NCI-H146 treated with DMSO at 0.1 percent for 48 hours (cell line): ENCODE measurements around the gene SLC22A3.

Source experiments
- DNase-seq: peaks from one replicate; lab custom pipeline; 2025; ENCODE audit not compliant: unreplicated experiment; lab: John Stamatoyannopoulos, UW

Gene SLC22A3

DNA sequence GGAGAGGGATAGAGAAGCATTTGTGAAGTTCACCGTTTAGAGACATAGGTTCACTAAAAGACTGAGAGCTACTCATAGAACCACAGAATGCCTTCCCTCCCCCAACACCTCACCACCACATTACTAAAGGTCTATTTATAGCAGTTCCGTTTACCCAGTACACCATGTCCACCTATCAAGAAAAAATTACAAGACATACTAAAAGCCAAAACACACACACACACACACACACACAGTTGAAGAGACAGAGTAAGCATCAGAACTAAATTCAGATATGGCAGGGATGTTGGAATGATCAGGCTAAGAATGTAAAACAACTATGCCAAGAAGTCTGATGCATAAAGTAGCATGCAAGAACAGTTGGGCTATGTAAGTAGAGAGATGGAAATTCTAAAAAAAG is 52.3 kb downstream of the SLC22A3 start:
- no peak for DNase-seq

DNA sequence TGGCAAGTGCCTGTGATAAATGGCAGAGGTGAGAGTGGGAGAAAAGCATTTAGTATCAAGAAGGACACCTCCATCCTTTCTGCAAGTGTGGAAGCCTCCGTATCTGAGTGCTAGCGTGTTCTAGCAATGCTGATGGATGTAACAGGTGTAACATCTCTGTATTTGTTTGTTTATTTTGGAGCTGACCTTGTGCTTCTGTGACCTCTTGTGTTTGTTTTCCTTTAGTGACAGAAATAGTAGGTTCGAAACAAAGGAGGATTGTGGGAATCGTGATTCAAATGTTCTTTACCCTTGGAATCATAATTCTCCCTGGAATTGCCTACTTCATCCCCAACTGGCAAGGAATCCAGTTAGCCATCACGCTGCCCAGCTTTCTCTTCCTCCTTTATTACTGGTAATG is 60.4 kb downstream of the SLC22A3 start:
- no peak for DNase-seq

GRCh38 chr6:160412993-160413392 is 64.8 kb downstream of the SLC22A3 start:
- DNase-seq, result no peak

GRCh38 chr6:160417146-160417545 is 69.0 kb downstream of the SLC22A3 start:
- DNase-seq, result no peak

GRCh38 chr6:160417550-160417949 is 69.4 kb downstream of the SLC22A3 start:
- DNase-seq, result no peak

GRCh38 chr6:160418370-160418769 is 70.2 kb downstream of the SLC22A3 start:
- no peak for DNase-seq

GRCh38 chr6:160419488-160419887 is 71.3 kb downstream of the SLC22A3 start:
- no peak for DNase-seq

GRCh38 chr6:160420253-160420968 is 72.2 kb downstream of the SLC22A3 start:
- DNase-seq, result no peak

DNA sequence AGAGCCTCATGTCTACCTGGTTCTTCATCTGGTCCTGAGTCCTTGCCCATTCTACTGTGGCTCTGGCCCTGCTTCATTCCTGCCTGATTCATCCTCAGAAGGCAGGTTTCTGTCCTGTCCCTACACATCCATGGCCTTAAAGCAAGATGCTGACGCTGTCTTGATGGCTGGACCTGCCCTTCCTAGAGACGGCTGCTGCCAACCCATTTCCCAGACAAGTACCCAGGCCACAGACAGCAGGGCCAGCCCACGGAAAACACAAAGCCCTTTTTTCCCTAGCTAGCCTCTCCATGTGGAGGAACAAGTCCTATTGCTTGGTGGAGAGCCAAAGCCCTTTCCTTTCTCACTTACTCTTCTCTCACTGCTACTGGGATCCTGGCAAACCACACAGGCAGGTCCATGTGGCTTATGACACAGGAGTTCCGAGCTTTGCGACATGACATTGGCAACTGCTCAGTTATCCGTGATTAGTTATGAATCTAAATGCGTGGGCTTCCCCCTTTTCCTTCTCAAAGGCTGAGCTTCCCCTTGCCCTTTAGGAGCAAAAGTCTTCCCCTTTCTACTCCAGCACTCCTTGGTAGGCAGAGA is 72.9 kb downstream of the SLC22A3 start:
- DNase-seq, result no peak

GRCh38 chr6:160421854-160422253 is 73.7 kb downstream of the SLC22A3 start:
- no peak for DNase-seq

DNA sequence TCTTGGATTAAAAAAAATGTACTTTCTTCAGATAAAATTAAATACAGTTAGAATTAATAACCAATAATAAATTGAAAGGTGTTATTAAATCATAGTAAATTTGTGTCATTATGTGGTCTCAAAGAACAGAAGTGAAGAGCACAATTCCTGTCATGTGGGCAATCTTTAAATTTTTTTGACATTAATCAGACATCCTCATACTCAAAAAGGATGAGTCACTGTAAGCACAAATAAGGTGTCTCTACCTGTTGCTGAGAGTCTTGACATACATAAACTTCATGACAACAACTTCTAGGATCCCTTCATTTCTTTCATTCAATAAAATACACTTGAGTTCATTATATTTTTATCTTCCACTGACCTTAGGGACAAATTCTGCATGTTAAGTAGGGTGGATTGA is 76.1 kb downstream of the SLC22A3 start:
- no peak for DNase-seq

DNA sequence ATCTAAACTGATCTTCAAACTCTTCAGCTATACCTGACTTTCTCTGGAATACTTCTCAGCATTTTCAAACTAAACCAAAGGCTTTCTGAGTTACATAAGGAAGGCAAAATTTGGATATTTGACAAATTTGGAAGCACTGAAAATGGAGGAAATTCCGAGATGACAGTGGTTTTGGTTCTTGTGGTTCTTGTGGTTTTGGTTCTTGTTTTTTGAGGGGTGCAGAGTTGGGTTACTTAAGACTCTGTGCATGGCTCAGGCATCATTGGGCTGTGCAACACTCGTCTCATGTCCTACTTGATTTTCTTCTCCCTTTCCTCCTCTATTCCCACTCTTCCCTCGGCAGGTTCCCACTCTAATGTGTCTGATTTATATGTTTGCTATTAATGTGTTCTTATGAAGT is 78.0 kb downstream of the SLC22A3 start:
- DNase-seq, result no peak

- no peak for DNase-seq
Measured at GRCh38 chr6:160427312-160428068, 79.3 kb downstream of the SLC22A3 start.

GRCh38 chr6:160428069-160428430 is 79.9 kb downstream of the SLC22A3 start:
- DNase-seq, result no peak

DNA sequence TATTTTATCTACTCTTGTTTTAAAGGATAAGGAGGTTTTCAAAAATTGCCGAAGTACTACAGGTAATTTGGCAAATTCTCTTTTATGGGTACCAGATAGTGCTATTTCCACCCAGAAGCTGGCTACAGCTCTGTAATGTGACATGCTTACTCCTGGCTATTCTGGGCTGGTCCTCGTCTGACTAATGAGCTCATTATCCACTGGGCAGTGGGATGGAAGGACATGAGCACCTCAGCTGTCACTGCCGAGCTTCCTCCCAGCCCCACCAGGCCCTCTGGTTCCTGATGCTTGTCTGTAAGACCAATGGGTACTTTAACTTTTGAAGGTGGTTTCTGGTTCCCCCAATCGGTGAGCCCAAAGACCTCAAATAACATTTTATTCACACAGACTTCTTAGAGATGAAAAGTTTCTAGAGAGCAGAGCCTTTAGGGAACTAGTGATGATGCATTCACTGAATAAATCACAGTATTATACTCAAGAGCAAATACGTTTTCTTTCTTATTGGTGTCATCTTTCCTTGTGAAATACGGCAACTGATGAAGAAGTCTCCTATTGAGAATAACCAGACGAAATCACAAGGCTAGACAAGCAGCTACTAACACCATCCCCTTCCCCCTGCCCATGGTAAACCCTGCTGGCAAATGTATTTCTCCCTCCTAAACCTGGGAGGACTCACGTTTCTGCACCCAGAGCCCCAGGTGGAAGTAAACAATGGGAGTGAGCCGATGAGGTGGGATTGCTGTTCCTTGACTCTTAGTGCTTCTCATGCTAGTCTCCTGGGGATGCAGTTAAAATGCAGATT is 80.8 kb downstream of the SLC22A3 start:
- DNase-seq, result no peak

- no peak for DNase-seq
Measured at GRCh38 chr6:160429620-160429895, 81.4 kb downstream of the SLC22A3 start.

- no peak for DNase-seq
Measured at GRCh38 chr6:160430203-160430602, 82.0 kb downstream of the SLC22A3 start.

DNA sequence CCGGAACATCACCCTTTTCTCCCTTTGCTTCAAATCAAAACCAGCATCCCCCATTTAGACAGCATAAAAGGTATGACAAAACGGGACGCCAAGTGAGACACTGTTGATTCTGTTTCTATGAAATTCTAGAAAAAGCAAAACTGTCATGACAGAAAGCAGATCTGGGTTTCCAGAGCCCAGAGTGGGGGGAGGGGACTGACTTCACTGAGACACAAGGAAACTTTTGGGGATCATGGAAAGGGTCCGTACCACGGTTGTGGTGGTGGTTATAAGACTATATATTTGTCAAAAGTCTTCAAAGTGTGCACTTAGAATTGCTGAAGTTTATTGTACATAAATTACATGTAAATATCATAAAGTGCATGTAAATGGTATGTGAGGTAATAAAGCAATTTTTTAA is 82.6 kb downstream of the SLC22A3 start:
- no peak for DNase-seq

DNA sequence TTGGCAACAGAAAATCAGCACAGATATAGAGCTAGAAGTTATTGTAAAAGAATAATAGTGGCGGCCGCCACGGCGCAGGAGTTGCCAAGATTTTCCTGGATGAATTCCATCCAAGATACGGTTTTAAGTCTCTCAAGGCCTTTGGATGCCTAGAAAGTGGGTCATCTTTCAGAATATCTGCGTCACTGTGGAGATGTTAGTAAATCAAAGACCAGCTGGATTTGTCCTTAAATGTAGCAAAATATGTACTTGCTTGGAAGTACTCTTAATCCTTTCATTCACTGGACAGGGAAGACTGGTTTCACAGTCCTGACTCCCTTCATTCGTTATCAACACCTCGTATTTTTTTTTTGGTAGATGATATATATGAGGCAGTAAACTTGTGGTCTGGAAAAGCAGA is 83.0 kb downstream of the SLC22A3 start:
- no peak for DNase-seq

- no peak for DNase-seq
Measured at GRCh38 chr6:160431791-160432404, 83.7 kb downstream of the SLC22A3 start.

DNA sequence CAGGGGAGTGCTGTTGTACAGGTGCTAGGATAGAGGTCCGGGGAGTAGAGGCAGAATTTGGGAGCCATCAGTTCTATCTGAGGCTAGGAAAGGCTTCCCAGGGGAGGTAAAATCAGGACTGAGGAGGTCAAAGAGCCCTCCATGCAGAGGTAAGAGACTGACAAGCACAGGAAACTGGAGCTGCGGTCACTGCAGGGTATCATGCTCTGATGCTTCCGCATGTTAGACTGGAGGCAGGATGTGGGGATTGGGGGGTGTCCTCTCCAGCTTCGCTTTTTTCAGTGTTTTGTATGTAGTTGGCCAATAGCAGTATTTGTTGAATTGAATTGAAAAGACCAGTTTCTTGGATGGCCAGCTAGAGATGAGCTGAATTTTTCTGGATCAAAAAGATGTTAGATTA is 87.8 kb downstream of the SLC22A3 start:
- DNase-seq, result no peak
